Peyer's patch (tissue), 4 donors: ENCODE measurements around the gene NBPF12.
"Not testable (repeated sequence)": the region's sequence is repeated elsewhere in the genome, so short reads cannot be mapped to it uniquely, and the experiment has no call there.

ENCODE experiments used
- CTCF ChIP-seq, 6 experiments: fragments of 450-650 bp in 4 of 6; fragments of 200-600 bp in 2 of 6; sonication (generic) in 1 of 6; IDR thresholded peaks; one replicate each; pipeline ENCODE4 v1.5.1; 2017 to 2019; ENCODE audit warnings: antibody characterized with exemption in 6 of 6, mild to moderate bottlenecking in 3 of 6, moderate library complexity in 1 of 6
- POLR2A ChIP-seq, 2 donors: fragments of 450-650 bp; IDR thresholded peaks; one replicate each; pipeline ENCODE4 v1.5.1; 2017; ENCODE audit warnings: antibody characterized with exemption in 2 of 2, mild to moderate bottlenecking in 2 of 2, moderate library complexity in 2 of 2

GRCh38 chr1:147008495-147008894 lies 70.4 kb downstream of the NBPF12 start:
- TF ChIP-seq CTCF, POLR2A (IDR thresholded peaks at IDR 0.05): not testable (repeated sequence)
